KOPT-K1 (cell line): ENCODE results near the gene PNPLA6.

Source experiments
- H3K27ac ChIP-seq: fragments of 200-600 bp; sonication (generic); 2 replicates; pipeline ENCODE4 v1.5.1; 2016; ENCODE audit warnings: antibody characterized with exemption, mild to moderate bottlenecking, low read depth, low read length; ENCODE audit not compliant: poor library complexity, severe bottlenecking
- H3K36me3 ChIP-seq: fragments of 200-600 bp; sonication (generic); 2 replicates; pipeline ENCODE4 v1.5.1; 2017; ENCODE audit warnings: antibody characterized with exemption, mild to moderate bottlenecking, low read length, moderate library complexity; ENCODE audit not compliant: insufficient read depth
- H3K9me3 ChIP-seq: fragments of 200-600 bp; sonication (generic); 2 replicates; pipeline ENCODE4 v1.5.1; 2017; ENCODE audit warnings: antibody characterized with exemption, low read length, mild to moderate bottlenecking; ENCODE audit not compliant: insufficient read depth, poor library complexity, severe bottlenecking

The PNPLA6 gene

GRCh38 chr19:7506385-7507328 lies 28.9 kb upstream of the PNPLA6 start:
- Histone ChIP-seq H3K9me3 (no peaks in the 10 kb centered on the region), H3K36me3 (no peaks in the 10 kb centered on the region), H3K27ac (no peak overlapping the region)

- Histone ChIP-seq H3K27ac (no peak overlapping the region), H3K36me3 (no peaks in the 10 kb centered on the region), H3K9me3 (no peaks in the 10 kb centered on the region)
Measured at GRCh38 chr19:7507884-7508283, 27.6 kb upstream of the PNPLA6 start.

GRCh38 chr19:7509625-7510024 lies 25.9 kb upstream of the PNPLA6 start:
- Histone ChIP-seq H3K36me3 (no peaks in the 10 kb centered on the region), H3K27ac (no peak overlapping the region)

GRCh38 chr19:7512400-7512851 lies 23.1 kb upstream of the PNPLA6 start:
- Histone ChIP-seq H3K36me3 (no peaks in the 10 kb centered on the region), H3K9me3 (no peaks in the 10 kb centered on the region), H3K27ac (no peak overlapping the region)

More at GRCh38 chr19:7509625-7510024, 25.9 kb upstream of the PNPLA6 start:
- H3K9me3 ChIP-seq: no peaks in the 10 kb centered on the region

- no peaks in the 10 kb centered on the region for H3K9me3 ChIP-seq
- H3K36me3 ChIP-seq: no peaks in the 10 kb centered on the region
- no peak overlapping the region for H3K27ac ChIP-seq
Measured at GRCh38 chr19:7513809-7514642, 21.5 kb upstream of the PNPLA6 start.

GRCh38 chr19:7515110-7515644 lies 20.3 kb upstream of the PNPLA6 start:
- Histone ChIP-seq H3K27ac (no peak overlapping the region), H3K36me3 (no peaks in the 10 kb centered on the region), H3K9me3 (no peaks in the 10 kb centered on the region)

GRCh38 chr19:7515645-7516151 lies 19.8 kb upstream of the PNPLA6 start, which contains the start of gene ZNF358:
Gene ZNF358, plus strand, starts transcription at chr19:7516103. Its CDS starts 3,140 bp downstream, at chr19:7519243.
- H3K9me3 ChIP-seq: no peaks in the 10 kb centered on the region
- H3K27ac ChIP-seq: no peak within 1 kb of the TSS
- H3K36me3 ChIP-seq: no peaks in the 10 kb centered on the region

- Histone ChIP-seq H3K27ac (no peak overlapping the region), H3K36me3 (no peaks in the 10 kb centered on the region)
Measured at GRCh38 chr19:7516333-7516732, 19.2 kb upstream of the PNPLA6 start.

GRCh38 chr19:7516878-7517277 lies 18.6 kb upstream of the PNPLA6 start:
- H3K9me3 ChIP-seq: no peaks in the 10 kb centered on the region
- no peaks in the 10 kb centered on the region for H3K36me3 ChIP-seq
- no peak overlapping the region for H3K27ac ChIP-seq

More at GRCh38 chr19:7516333-7516732, 19.2 kb upstream of the PNPLA6 start:
- H3K9me3 ChIP-seq: no peaks in the 10 kb centered on the region

- Histone ChIP-seq H3K27ac (no peak overlapping the region), H3K36me3 (no peaks in the 10 kb centered on the region; the same call in 1 of the 2 replicates), H3K9me3 (no peaks in the 10 kb centered on the region)
Measured at GRCh38 chr19:7519361-7520130, 16.0 kb upstream of the PNPLA6 start.

GRCh38 chr19:7520131-7521051 lies 15.1 kb upstream of the PNPLA6 start:
- Histone ChIP-seq H3K9me3 (no peaks in the 10 kb centered on the region), H3K27ac (no peak overlapping the region), H3K36me3 (no peaks in the 10 kb centered on the region; the same call in 1 of the 2 replicates)

- Histone ChIP-seq H3K36me3 (peaks cover under 1% of the 10 kb centered on the region; the same call in 1 of the 2 replicates), H3K9me3 (no peaks in the 10 kb centered on the region), H3K27ac (no peak overlapping the region)
Measured at GRCh38 chr19:7521551-7522071, 13.9 kb upstream of the PNPLA6 start.
